Transverse colon (tissue), 4 donors: ENCODE measurements around the gene FOXL3. TPM values are rescaled to one million over a fixed set of nuclear protein-coding genes. Genes with fewer than 3 reads are reported as not detected.
A peak's percentile ranks its signal among the peaks of the same experiment; 100 is the strongest.

Source experiments
- DNase-seq: peaks from one replicate; pipeline ENCODE4 v3.0.0-alpha.2; 2019
- H3K27ac ChIP-seq, 4 donors: fragments of 200-600 bp; sonication (generic); 2 replicates each; pipeline ENCODE4 v1.5.1; 2016 to 2018; ENCODE audit warnings: inconsistent platforms in 4 of 4
- H3K27me3 ChIP-seq: fragments of 200-600 bp; sonication (generic); 2 replicates; pipeline ENCODE4 v1.5.1; 2017; ENCODE audit warnings: inconsistent platforms
- H3K36me3 ChIP-seq, 4 donors: fragments of 200-600 bp; sonication (generic); 2 replicates each; pipeline ENCODE4 v1.5.1; 2017 to 2019; ENCODE audit warnings: inconsistent platforms in 4 of 4
- H3K4me1 ChIP-seq, 4 donors: fragments of 200-600 bp; sonication (generic); 2 replicates each; pipeline ENCODE4 v1.5.1; 2017 to 2020; ENCODE audit warnings: inconsistent platforms in 4 of 4
- H3K4me3 ChIP-seq, 4 donors: fragments of 200-600 bp; sonication (generic); 1 replicate in 1 of 4; 2 replicates in 3 of 4; pipeline versions ENCODE4 v1.5.1 to v1.6.1; 2017 to 2019; ENCODE audit warnings: inconsistent platforms in 4 of 4
- H3K9me3 ChIP-seq, 2 donors: fragments of 200-600 bp; sonication (generic); 2 replicates each; pipeline ENCODE4 v1.5.1; 2017 to 2019; ENCODE audit warnings: inconsistent platforms in 2 of 2
- CTCF ChIP-seq, 5 experiments: fragments of 200-600 bp in 3 of 5; fragments of 450-650 bp in 2 of 5; sonication (generic) in 3 of 5; IDR thresholded peaks; 1 replicate in 2 of 5; 2 replicates in 3 of 5; pipeline ENCODE4 v1.5.1; 2016 to 2017; ENCODE audit warnings: antibody characterized with exemption in 5 of 5, inconsistent platforms in 3 of 5, mild to moderate bottlenecking in 2 of 5, moderate library complexity in 1 of 5
- EP300 ChIP-seq: sonication (generic); formaldehyde crosslinking; IDR thresholded peaks from one replicate; pipeline ENCODE4 v1.6.1; 2017; ENCODE audit warnings: antibody characterized with exemption, low read depth
- POLR2A ChIP-seq: fragments of 450-650 bp; IDR thresholded peaks from one replicate; pipeline ENCODE4 v1.6.1; 2016; ENCODE audit warnings: antibody characterized with exemption, mild to moderate bottlenecking, moderate library complexity
- POLR2AphosphoS5 ChIP-seq, 3 donors: sonication (generic); formaldehyde crosslinking; IDR thresholded peaks; one replicate each; pipeline ENCODE4 v1.6.1; 2016; ENCODE audit warnings: antibody characterized with exemption in 3 of 3
- WGBS, 2 donors: methylation state at CpG; one replicate each; pipeline ENCODE4 v1.1.5; 2018; ENCODE audit warnings: low coverage in 1 of 2; 5-methylcytosine and 5-hydroxymethylcytosine counted together
- in situ Hi-C, 4 donors: fragments of 200-750 bp; cut with MboI; loops; one replicate each; pipeline versions ENCODE4 v1.15.0 to v1.15.1; 2017; ENCODE audit warnings: low sequenced_read_pairs in 3 of 4, low pct_ligation_motif_present in 1 of 4, low pct_unique_long_range_greater_than_20kb in 1 of 4
- intact Hi-C: fragments of 100-400 bp; cut with DNase I; formaldehyde crosslinking; loops from one replicate; pipeline ENCODE4 v1.15.1; 2023; ENCODE audit warnings: low total_unique reads
- total RNA-seq, 4 donors: library from RNA; depleted of rRNA; stranded (reverse); fragments of >200 nt; gene quantifications; one replicate each; pipeline ENCODE4 v1.1.0, GENCODE V29; 2016

FOXL3 gene
- total RNA-seq, 4 donors from 2014 or later: not detected

- intact Hi-C loops: no loop called here
- Histone ChIP-seq H3K4me3 (no peak overlapping the region), H3K9me3 (no peaks in the 10 kb centered on the region), H3K4me1 (peaks cover 11 to 63% (median 43%) of the 10 kb centered on the region in 4 donors), H3K36me3 (no peaks in the 10 kb centered on the region), H3K27ac (peak overlapping the region; percentile 83 to 89 (median 88)), H3K27me3 (peaks cover 3% of the 10 kb centered on the region)
- DNase-seq: no peak
- in situ Hi-C loops: no loop called here
- 62% methylated on average over 9 of the region's 9 CpGs; no CpG with 5 or more reads in 1 of the 2 donors for WGBS, 2 donors
- TF ChIP-seq POLR2AphosphoS5 (IDR thresholded peaks at IDR 0.05) (no peak), EP300 (no peak), CTCF (IDR thresholded peaks at IDR 0.05) (no peak), POLR2A (no peak)
Observed at GRCh38 chr7:318476-318875, 28.5 kb downstream of the FOXL3 start.

DNA sequence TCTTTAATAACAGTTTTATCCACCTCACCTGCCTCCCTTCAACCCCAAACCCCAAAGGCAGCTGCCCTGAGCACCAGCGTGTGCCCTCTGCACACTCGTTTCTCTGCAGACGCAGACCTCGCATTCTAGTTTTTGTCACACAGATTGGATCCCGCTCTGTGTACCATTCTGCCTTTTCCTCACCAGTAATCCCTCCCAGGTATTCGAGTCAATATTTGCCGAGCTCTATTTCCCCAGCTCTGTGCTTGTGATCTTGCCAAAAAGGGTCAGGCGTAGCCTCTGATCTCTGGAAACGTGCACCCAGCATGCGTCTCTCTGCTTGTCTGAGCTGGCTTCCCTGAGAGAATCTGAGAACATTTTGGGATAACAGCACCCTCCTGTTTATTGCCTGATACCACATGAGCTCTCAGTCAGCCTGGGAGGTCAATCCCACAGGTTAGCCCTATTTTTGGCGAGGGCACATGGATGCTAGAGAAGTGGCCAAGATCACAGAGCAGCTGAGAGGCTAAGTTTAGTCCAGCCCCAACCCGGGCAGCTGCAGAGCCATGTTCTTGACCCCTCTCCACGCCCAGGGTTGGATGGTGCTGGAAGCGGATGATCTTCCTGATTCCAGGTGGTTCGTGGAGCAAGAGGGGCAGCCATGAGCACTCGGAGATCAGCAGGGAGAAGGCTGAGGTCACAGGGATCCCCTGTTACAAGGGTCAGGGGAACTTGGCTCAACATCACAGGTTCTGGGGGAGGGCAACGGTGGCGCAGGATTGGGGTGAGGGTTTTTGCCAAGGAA lies 29.1 kb downstream of the FOXL3 start:
- peak; percentile 61 for DNase-seq
- TF ChIP-seq CTCF (IDR thresholded peaks at IDR 0.05) (no peak), POLR2AphosphoS5 (IDR thresholded peaks at IDR 0.05) (peak in 1 of 3 donors; percentile 29)
- peaks cover 11 to 63% (median 43%) of the 10 kb centered on the region in 4 donors for H3K4me1 ChIP-seq
- H3K27ac ChIP-seq: peak overlapping the region; percentile 83 to 89 (median 88)
- no peaks in the 10 kb centered on the region for H3K9me3 ChIP-seq
- H3K4me3 ChIP-seq: no peak overlapping the region
- in situ Hi-C loops (no loop called here), intact Hi-C loops (no loop called here)
- WGBS, 2 donors: 29 to 58% methylated on average over 6 to 18 of the region's 18 CpGs
- H3K27me3 ChIP-seq: peaks cover 3% of the 10 kb centered on the region
- no peaks in the 10 kb centered on the region for H3K36me3 ChIP-seq

- no peaks in the 10 kb centered on the region for H3K27me3 ChIP-seq
- peak; percentile 46 for DNase-seq
- in situ Hi-C loops (loop anchor here in 2 of 4 donors (5.0 to 10.0 kb wide), 2 partner anchors 455 to 457 kb away; no protein-coding TSS in a partner anchor), intact Hi-C loops (loop anchor here (2.0 kb wide), 1 partner anchor 453 kb away; no protein-coding TSS in a partner anchor)
- no peaks in the 10 kb centered on the region for H3K36me3 ChIP-seq
- WGBS, 2 donors: 76 to 80% methylated on average over 2 of the region's 2 CpGs
- H3K4me1 ChIP-seq: peaks cover 11 to 61% (median 43%) of the 10 kb centered on the region in 4 donors
- no peaks in the 10 kb centered on the region for H3K9me3 ChIP-seq
- H3K4me3 ChIP-seq: peak overlapping the region in 1 of 4 donors; percentile 2
- TF ChIP-seq POLR2AphosphoS5 (IDR thresholded peaks at IDR 0.05): peak in 2 of 3 donors; percentile 44 to 54
- no peak for TF ChIP-seq POLR2A
- peak overlapping the region; percentile 83 to 89 (median 88) for H3K27ac ChIP-seq
Observed at GRCh38 chr7:320297-320696, 30.3 kb downstream of the FOXL3 start.

GRCh38 chr7:322111-322671 lies 32.2 kb downstream of the FOXL3 start:
- peaks cover 12 to 69% (median 51%) of the 10 kb centered on the region in 4 donors for H3K4me1 ChIP-seq
- H3K9me3 ChIP-seq: no peaks in the 10 kb centered on the region
- intact Hi-C loops: no loop called here
- DNase-seq: peak; percentile 92
- TF ChIP-seq POLR2A (no peak), CTCF (IDR thresholded peaks at IDR 0.05) (peak; percentile 89 to 97 (median 94)), EP300 (no peak), POLR2AphosphoS5 (IDR thresholded peaks at IDR 0.05) (peak in 1 of 3 donors; percentile 39)
- H3K27ac ChIP-seq: peak overlapping the region; percentile 87 to 89 (median 88)
- in situ Hi-C loops: loop anchor here in 2 of 4 donors (5.0 to 10.0 kb wide), 2 partner anchors 453 to 455 kb away; no protein-coding TSS in a partner anchor
- no peaks in the 10 kb centered on the region for H3K27me3 ChIP-seq
- WGBS, 2 donors: 16% methylated on average over 36 of the region's 45 CpGs; no CpG with 5 or more reads in 1 of the 2 donors
- H3K4me3 ChIP-seq: peak overlapping the region in 1 of 4 donors; percentile 19
- no peaks in the 10 kb centered on the region for H3K36me3 ChIP-seq
